PC-9 (cell line): ENCODE measurements around the gene FAM13C. TPM values are rescaled to one million over a fixed set of nuclear protein-coding genes. Genes with fewer than 3 reads are reported as not detected.

Experiments
- BruUV-seq: library from RNA; stranded (reverse); fragments of 400-500 nt; replicated peaks from 2 replicates; lab custom pipeline; 2021; lab: Mats Ljungman, UMichigan
- CTCF ChIA-PET: fragments of 300-600 bp; sonication (Branson Sonifier 250); formaldehyde crosslinking; loops from one replicate; lab custom pipeline; 2022; ENCODE audit warnings: antibody characterized with exemption; lab: Charles Lee
- POLR2A ChIA-PET: fragments of 300-600 bp; sonication (Branson Sonifier 250); formaldehyde crosslinking; loops from one replicate; lab custom pipeline; 2022; ENCODE audit warnings: antibody characterized with exemption; ENCODE audit not compliant: unreplicated experiment; lab: Charles Lee
- DNase-seq, 2 experiments: peaks; one replicate each; pipeline versions ENCODE4 v3.0.0 to v3.0.0-alpha.2; 2015 to 2022; ENCODE audit warnings: mixed read lengths in 1 of 2
- H2AFZ ChIP-seq: fragments of 200-600 bp; sonication (generic); 2 replicates; pipeline ENCODE4 v1.8.1; 2017; ENCODE audit warnings: antibody characterized with exemption
- H3F3A ChIP-seq: fragments of 200-600 bp; sonication (generic); 2 replicates; pipeline ENCODE4 v1.8.1; 2017; ENCODE audit warnings: antibody characterized with exemption, mild to moderate bottlenecking, low read depth; ENCODE audit not compliant: insufficient read depth
- H3K27ac ChIP-seq: fragments of 200-600 bp; sonication (generic); 2 replicates; pipeline ENCODE4 v1.6.1; 2016; ENCODE audit warnings: mixed run types
- H3K27me3 ChIP-seq: fragments of 200-600 bp; sonication (generic); 2 replicates; pipeline ENCODE4 v1.6.1; 2016; ENCODE audit warnings: low read depth, mixed run types; ENCODE audit not compliant: insufficient read depth
- H3K36me3 ChIP-seq: fragments of 200-600 bp; sonication (generic); 2 replicates; pipeline ENCODE4 v1.6.1; 2016; ENCODE audit warnings: low read depth, mixed run types
- H3K4me1 ChIP-seq: fragments of 200-600 bp; sonication (generic); replicated peaks from 2 replicates; pipeline ENCODE4 v1.6.1; 2016; ENCODE audit warnings: mixed run types; ENCODE audit not compliant: insufficient read depth
- H3K4me2 ChIP-seq: fragments of 200-600 bp; sonication (generic); 2 replicates; pipeline ENCODE4 v1.6.1; 2017; ENCODE audit warnings: mixed run types
- H3K4me3 ChIP-seq: fragments of 200-600 bp; sonication (generic); 2 replicates; pipeline ENCODE4 v1.6.1; 2016; ENCODE audit warnings: mixed run types
- H3K79me2 ChIP-seq: fragments of 200-600 bp; sonication (generic); 2 replicates; pipeline ENCODE4 v1.6.1; 2017; ENCODE audit warnings: low read depth, mixed run types
- H3K9me2 ChIP-seq: fragments of 200-600 bp; sonication (generic); 2 replicates; pipeline ENCODE4 v1.8.1; 2017; ENCODE audit warnings: mild to moderate bottlenecking; ENCODE audit not compliant: insufficient read depth
- H3K9me3 ChIP-seq: fragments of 200-600 bp; sonication (generic); 2 replicates; pipeline ENCODE4 v1.8.1; 2016; ENCODE audit warnings: low read depth; ENCODE audit not compliant: insufficient read depth
- H4K20me1 ChIP-seq: fragments of 200-600 bp; sonication (generic); 2 replicates; pipeline ENCODE4 v1.8.1; 2017; ENCODE audit not compliant: insufficient read depth
- CTCF ChIP-seq: fragments of 200-600 bp; sonication (generic); conservative IDR thresholded peaks from 2 replicates; pipeline ENCODE4 v1.6.1; 2017; ENCODE audit warnings: mixed run types, antibody characterized with exemption, mild to moderate bottlenecking, moderate library complexity
- EZH2 ChIP-seq: fragments of 200-600 bp; sonication (generic); IDR thresholded peaks from 2 replicates; pipeline ENCODE4 v1.8.0; 2017; ENCODE audit warnings: antibody characterized with exemption, low read depth
- intact Hi-C: fragments of 100-400 bp; cut with micrococcal nuclease; formaldehyde crosslinking; loops from one replicate; pipeline ENCODE4 v1.10.0; 2022; ENCODE audit not compliant: unreplicated experiment
- total RNA-seq: library from RNA; stranded (reverse); gene quantifications from 2 replicates; pipeline ENCODE4 v1.2.3, GENCODE V29; 2021

The FAM13C gene
- total RNA-seq, 1 experiment from 2014 or later: not detected

- no peak overlapping the region for H3K4me2 ChIP-seq
- no peaks in the 10 kb centered on the region for H3K27me3 ChIP-seq
- TF ChIP-seq EZH2 (no peak), CTCF (no peak)
- no peak overlapping the region for H3K27ac ChIP-seq
- no TSS peak for BruUV-seq
- no peaks in the 10 kb centered on the region for H3F3A ChIP-seq
- H3K79me2 ChIP-seq: no peaks in the 10 kb centered on the region
- H3K9me3 ChIP-seq: no peaks in the 10 kb centered on the region
- no peaks in the 10 kb centered on the region for H3K9me2 ChIP-seq
- no peak for DNase-seq
- ChIA-PET CTCF (no interaction called here), POLR2A (no interaction called here)
- H3K4me1 ChIP-seq: no peaks in the 10 kb centered on the region
- intact Hi-C loops: no loop called here
- no peak overlapping the region for H3K4me3 ChIP-seq
- no peaks in the 10 kb centered on the region for H4K20me1 ChIP-seq
- no peaks in the 10 kb centered on the region for H3K36me3 ChIP-seq
- no peak overlapping the region for H2AFZ ChIP-seq
Measured at GRCh38 chr10:59300386-59300785, 62.0 kb downstream of the FAM13C start.

- Histone ChIP-seq H2AFZ (no peak overlapping the region), H4K20me1 (no peaks in the 10 kb centered on the region), H3K9me3 (no peaks in the 10 kb centered on the region), H3K27ac (no peak overlapping the region), H3K4me3 (no peak overlapping the region), H3K36me3 (no peaks in the 10 kb centered on the region), H3K79me2 (no peaks in the 10 kb centered on the region), H3K4me1 (no peaks in the 10 kb centered on the region), H3K9me2 (no peaks in the 10 kb centered on the region), H3K4me2 (no peak overlapping the region), H3F3A (no peaks in the 10 kb centered on the region), H3K27me3 (no peaks in the 10 kb centered on the region)
- no peak for TF ChIP-seq CTCF
- TF ChIP-seq EZH2: no peak
- BruUV-seq: no TSS peak
- ChIA-PET CTCF (no interaction called here), POLR2A (no interaction called here)
- DNase-seq: no peak
- intact Hi-C loops: no loop called here
Measured at GRCh38 chr10:59299933-59300332, 62.4 kb downstream of the FAM13C start.

GRCh38 chr10:59290448-59290847 is 71.9 kb downstream of the FAM13C start:
- Histone ChIP-seq H4K20me1 (no peaks in the 10 kb centered on the region), H2AFZ (no peak overlapping the region), H3K27ac (no peak overlapping the region), H3K4me3 (no peak overlapping the region), H3K27me3 (peaks cover 4% of the 10 kb centered on the region; the same call in 1 of the 2 replicates), H3K4me1 (no peaks in the 10 kb centered on the region), H3K4me2 (no peak overlapping the region), H3K9me2 (no peaks in the 10 kb centered on the region; the same call in 1 of the 2 replicates), H3K9me3 (no peaks in the 10 kb centered on the region), H3F3A (no peaks in the 10 kb centered on the region), H3K79me2 (no peaks in the 10 kb centered on the region), H3K36me3 (no peaks in the 10 kb centered on the region)
- no TSS peak for BruUV-seq
- intact Hi-C loops: no loop called here
- TF ChIP-seq CTCF: no peak; the same call in 1 of the 2 replicates
- no peak for TF ChIP-seq EZH2
- CTCF ChIA-PET: no interaction called here
- no peak for DNase-seq
- POLR2A ChIA-PET: no interaction called here
